T-helper 1 cell treated with Interleukin-12 subunit alpha and Interleukin-12 subunit beta and Interleukin-4 antibody, amounts not matched to agents 30 ng/mL and 1 ng/mL, for 36 hours (primary cell): Measurements from ENCODE around the gene PHLDA2. TPM values are rescaled to one million over a fixed set of nuclear protein-coding genes. Genes with fewer than 3 reads are reported as not detected.
"Not testable (repeated sequence)": the region's sequence is repeated elsewhere in the genome, so short reads cannot be mapped to it uniquely, and the experiment has no call there.

Experiments
- intact Hi-C: fragments of 100-400 bp; cut with micrococcal nuclease; formaldehyde crosslinking; loops from one replicate; pipeline ENCODE4 v1.15.1; 2024
- total RNA-seq: library from RNA; stranded (reverse); gene quantifications from 2 replicates; pipeline ENCODE4 v1.2.3, GENCODE V29; 2022

The PHLDA2 gene
- total RNA-seq, 1 donor from 2014 or later: 6.2 TPM

DNA sequence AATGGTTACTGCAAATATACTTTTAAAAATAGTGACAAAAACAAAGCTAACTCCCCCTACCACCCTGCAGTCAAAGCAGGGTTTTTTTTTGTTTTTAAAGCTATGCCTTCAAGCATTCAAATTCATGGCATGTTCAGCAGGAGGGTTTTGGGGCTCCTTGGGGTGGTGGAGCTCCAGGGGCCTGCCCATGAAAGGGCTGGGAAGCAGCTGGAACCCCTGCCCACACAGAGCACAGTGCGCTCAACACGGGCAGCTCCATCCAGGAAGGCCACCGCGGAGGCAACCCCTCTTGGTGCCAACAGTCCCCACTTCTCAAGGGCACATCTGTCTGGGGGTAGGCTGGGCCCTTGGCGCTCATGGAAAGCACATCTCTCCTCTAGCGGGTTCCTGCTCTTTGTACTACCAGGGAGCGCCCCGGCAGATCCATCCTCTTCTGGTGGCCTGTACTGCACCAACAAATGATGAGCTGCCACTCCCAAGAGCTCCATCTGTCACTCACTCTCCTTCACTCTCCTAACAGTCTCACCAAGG lies 16.6 kb upstream of the PHLDA2 start:
- intact Hi-C loops: no loop called here

DNA sequence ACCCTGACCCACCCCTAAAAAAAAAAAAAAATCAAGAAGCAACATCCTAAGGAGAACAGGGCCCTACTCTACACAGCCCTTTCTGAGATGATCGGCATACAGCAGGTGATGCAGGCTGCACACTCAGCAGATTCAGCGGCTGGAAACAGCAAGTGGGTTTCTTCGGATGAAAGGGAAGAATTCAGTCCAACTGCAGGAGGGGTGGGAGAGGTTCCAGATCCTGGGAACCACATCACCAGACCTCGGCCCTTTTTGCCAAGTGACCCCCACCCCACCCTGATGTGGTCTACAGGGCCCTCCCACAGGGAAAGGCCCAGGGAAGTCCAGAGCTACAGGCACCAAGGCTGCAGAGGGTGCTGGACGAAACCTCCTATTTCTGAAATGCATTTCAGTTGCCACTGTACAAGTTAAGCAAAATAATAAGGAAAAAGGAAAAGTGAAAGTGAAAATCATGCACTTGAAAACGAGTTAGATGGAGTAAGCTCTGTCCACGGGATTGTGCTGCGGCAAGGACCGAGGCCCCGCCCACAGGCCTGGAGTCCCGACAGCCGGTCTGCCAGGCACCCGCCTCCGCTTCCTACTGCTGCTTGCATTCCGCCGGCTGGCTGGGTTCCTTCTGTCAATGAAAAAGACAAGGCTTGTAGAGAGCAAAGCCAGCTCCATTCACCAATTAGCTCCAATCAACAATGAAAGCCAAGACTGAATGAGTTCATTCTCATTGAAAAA lies 16.0 kb upstream of the PHLDA2 start:
- intact Hi-C loops: no loop called here

DNA sequence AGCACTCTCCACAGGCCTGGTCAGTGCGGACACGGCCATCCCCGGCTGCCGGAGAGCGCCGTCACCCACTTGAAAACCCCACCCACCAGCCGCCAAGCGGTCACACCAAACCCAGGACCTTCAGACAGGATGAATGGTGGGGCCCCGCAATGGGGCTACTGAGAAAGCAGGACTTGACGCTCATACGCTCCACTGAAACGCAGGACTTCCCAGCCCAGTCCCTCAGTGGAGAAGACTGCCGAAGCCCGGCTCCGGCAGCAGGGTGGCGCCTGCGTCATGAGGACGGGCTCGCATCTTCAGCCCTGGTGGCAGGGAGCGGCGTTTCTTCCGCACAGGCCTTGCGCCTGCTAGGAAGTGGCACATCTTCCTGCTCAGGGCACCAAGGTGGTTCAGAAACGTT lies 15.3 kb upstream of the PHLDA2 start:
- intact Hi-C loops: no loop called here

- intact Hi-C loops: no loop called here
These were observed 14.5 kb upstream of the PHLDA2 start for GRCh38 chr11:2943711-2944118.

- intact Hi-C loops: no loop called here
These were observed 13.9 kb upstream of the PHLDA2 start for GRCh38 chr11:2942872-2943710.

GRCh38 chr11:2942447-2942846 lies 13.2 kb upstream of the PHLDA2 start:
- intact Hi-C loops: no loop called here

GRCh38 chr11:2940921-2941821 lies 12.0 kb upstream of the PHLDA2 start:
- intact Hi-C loops: no loop called here

GRCh38 chr11:2940147-2940920 lies 11.1 kb upstream of the PHLDA2 start:
- intact Hi-C loops: no loop called here

DNA sequence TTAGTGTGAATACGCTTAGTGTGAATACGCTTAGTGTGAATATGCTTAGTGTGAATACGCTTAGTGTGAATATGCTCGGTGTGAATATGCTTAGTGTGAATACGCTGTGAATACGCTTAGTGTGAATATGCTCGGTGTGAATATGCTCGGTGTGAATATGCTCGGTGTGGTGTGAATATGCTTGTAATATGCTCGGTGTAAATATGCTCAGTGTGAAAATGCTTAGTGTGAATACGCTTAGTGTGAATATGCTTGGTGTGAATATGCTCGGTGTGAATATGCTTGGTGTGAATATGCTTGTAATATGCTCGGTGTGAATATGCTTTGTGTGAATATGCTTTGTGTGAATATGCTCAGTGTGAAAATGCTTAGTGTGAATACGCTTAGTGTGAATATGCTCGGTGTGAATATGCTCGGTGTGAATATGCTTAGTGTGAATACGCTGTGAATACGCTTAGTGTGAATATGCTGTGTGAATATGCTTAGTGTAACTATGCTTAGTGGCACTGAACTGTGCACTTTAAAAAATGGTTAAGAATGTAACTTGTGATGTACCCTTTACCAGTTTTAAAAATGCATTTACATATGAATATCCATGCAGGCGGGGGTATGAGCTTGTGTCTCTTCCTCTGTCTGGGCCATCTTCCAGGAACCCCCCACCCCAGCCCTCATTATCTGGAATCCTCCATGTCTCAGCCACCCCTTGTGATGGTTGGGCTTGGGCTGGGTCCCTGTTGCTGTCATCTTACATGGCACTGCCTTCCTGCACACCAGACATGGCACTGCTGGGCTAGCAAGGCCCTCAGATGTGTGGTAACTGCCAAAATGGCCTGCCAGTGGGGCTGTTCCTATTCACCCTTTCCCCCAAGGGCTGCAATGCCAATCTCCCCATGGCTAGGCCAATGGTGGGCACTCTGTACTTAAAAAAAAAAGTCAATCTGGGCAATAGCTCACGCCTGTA lies 9.5 kb upstream of the PHLDA2 start:
- intact Hi-C loops: not testable (repeated sequence)

DNA sequence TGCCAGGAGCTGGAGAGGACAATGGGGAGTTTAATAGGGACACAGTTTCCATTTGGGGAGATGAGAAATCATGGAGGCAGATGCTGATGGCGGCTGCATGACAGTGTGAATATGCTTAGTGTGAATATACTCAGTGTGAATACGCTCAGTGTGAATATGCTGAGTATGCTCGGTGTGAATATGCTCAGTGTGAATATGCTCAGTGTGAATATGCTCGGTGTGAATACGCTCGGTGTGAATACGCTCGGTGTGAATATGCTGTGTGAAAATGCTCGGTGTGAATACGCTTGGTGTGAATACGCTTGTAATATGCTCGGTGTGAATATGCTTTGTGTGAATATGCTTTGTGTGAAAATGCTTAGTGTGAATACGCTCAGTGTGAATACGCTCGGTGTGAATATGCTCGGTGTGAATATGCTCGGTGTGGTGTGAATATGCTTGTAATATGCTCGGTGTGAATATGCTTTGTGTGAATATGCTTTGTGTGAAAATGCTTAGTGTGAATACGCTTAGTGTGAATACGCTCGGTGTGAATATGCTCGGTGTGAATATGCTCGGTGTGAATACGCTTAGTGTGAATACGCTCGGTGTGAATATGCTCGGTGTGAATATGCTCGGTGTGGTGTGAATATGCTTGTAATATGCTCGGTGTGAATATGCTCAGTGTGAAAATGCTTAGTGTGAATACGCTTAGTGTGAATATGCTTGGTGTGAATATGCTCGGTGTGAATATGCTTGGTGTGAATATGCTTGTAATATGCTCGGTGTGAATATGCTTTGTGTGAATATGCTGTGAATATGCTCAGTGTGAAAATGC lies 8.6 kb upstream of the PHLDA2 start:
- intact Hi-C loops: not testable (repeated sequence)

- intact Hi-C loops: no loop called here
These were observed 5.5 kb upstream of the PHLDA2 start for GRCh38 chr11:2934611-2935239.

DNA sequence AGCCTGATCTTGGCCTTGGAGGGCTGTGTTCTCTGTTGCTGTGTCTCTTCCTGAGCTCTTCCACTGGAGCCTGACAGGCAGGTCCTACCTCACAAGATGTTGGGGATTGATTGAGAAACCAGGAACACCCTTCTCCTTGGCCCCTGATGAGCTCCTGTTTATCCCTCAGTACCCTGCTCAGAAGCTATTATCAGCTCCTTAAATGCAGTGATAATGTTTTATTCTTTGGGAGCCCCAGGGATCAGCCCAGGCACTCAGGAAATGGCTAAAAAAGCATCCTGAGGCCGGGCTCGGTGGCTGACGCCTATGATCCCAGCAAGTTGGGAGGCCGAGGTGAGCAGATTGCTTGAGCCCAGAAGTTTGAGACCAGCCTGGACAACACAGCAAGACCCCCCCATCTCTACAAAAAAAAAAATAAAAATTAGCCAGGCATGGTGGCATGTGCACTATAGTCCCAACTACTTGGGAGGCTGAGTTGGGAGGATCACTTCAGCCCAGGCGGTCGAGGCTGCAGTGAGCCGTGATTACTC lies 4.9 kb upstream of the PHLDA2 start:
- intact Hi-C loops: no loop called here

DNA sequence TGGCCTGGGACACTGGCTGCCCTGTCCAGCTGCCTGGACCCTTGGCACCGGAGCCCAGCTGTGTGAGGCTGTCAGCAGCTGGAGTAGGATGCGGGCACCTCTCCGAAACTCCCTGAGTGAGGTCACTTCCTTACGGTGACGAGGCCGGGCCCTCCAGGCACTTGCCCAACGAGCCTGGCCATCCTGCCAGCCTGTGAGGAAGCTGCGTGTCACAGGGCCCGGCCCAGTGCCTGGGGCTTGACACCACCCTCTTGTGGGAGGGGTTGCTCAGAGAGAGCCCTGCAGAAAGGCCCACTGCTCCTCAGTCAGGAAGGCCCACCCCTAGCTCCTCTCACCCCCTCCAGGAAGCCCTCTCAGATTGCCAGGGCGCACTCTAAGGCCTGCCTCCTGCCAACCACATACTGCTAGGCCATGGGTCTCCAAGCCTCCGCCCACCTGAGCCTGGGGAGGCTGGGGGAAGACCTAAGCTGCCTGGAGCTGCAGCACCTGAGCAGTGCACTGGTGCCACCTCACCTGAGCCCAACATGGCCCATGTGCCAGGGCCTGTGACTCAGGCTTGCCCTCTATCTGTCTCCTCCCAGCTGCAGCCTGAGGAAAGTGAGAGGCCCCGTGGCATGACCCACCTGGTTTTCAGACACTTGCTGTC lies 4.3 kb upstream of the PHLDA2 start:
- intact Hi-C loops: no loop called here

- intact Hi-C loops: no loop called here
These were observed 3.6 kb upstream of the PHLDA2 start for GRCh38 chr11:2932850-2933251.

DNA sequence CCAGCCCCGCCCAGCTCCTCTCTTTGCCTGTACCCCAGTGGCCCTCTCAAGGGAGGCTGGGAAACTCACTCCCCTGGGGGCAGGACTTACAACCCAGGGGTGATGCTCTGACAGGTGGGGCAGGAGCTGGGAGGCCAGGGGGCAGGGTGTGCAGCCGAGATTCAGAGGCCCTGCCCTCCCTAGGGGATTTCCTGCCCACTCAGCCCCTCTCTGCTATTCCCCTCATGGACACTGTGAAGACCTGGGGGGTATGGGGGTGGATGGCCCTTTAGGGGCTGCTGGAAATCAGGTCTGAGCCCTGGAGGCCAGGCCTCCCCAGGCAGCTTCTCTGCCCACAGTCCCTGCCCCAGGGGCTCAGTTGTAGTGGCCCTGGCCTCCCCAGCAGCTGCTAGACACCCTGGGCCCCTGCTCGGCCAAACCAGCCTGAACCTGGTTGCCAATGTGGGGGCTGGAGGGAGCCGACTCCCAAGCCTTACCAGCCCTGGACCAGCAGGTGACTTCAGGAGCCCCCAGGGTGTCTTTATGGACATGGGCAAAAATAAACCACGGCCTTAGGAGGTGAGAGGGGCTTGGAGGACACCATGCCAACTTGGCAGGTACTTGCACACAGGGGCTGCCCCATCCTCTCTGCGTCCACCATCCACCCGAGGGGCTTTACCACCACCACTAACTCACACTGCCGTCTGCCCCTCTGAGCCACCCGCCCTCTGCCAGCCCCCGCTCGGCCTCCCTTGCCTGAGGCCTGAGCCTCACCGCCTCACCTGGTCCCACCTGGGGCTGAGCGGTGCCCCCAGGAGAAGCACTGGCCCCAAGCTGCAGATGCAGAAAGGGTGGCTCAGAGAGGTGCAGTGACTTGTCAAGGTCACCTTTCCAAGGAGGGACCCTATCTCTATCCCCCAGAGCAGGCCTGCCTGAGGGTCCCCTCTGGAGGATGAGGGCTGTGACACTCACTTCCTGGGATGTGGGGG lies 2.8 kb upstream of the PHLDA2 start:
- intact Hi-C loops: no loop called here

GRCh38 chr11:2931420-2931746 lies 2.2 kb upstream of the PHLDA2 start:
- intact Hi-C loops: no loop called here
